PFSK-1 (cell line): ENCODE data around the gene SWAP70.

Experiments
- FOXP2 ChIP-seq: optimal IDR thresholded peaks from 2 replicates; pipeline ENCODE3; 2011; ENCODE audit warnings: borderline replicate concordance, control low read depth, inconsistent platforms; ENCODE audit not compliant: insufficient read depth; ENCODE audit errors: extremely low read length, extremely low read depth
- POLR2AphosphoS5 ChIP-seq: IDR thresholded peaks from 2 replicates; pipeline ENCODE4 v1.6.1; 2012; ENCODE audit warnings: low read depth, mild to moderate bottlenecking, control low read depth, low read length, moderate library complexity
- REST ChIP-seq, 2 experiments: IDR thresholded peaks; 2 replicates each; pipeline versions ENCODE4 v1.6.1 to v1.8.0; 2011 to 2012; ENCODE audit warnings: low read depth in 2 of 2, low read length in 2 of 2, control low read depth in 1 of 2, inconsistent platforms in 1 of 2, mild to moderate bottlenecking in 1 of 2, moderate library complexity in 1 of 2; ENCODE audit not compliant: insufficient read depth in 1 of 2
- SIN3A ChIP-seq: IDR thresholded peaks from 2 replicates; pipeline ENCODE4 v1.6.1; 2012; ENCODE audit warnings: mild to moderate bottlenecking, low read length, moderate library complexity, borderline replicate concordance; ENCODE audit not compliant: insufficient read depth
- TAF1 ChIP-seq: IDR thresholded peaks from 2 replicates; pipeline ENCODE4 v1.6.1; 2012; ENCODE audit warnings: low read length, control low read depth, borderline replicate concordance; ENCODE audit not compliant: insufficient read depth

SWAP70 gene

GRCh38 chr11:9722023-9722422 is 58.1 kb downstream of the SWAP70 start:
- TF ChIP-seq REST (IDR thresholded peaks at IDR 0.05; ENCODE audit: insufficient read depth in 1 of 2, low read depth in 2 of 2, low read length in 2 of 2) (no peak), SIN3A (no peak), POLR2AphosphoS5 (no peak), FOXP2 (no peak), TAF1 (no peak)

GRCh38 chr11:9722893-9723292 is 59.0 kb downstream of the SWAP70 start:
- TF ChIP-seq TAF1, result no peak

GRCh38 chr11:9726321-9727022 is 62.6 kb downstream of the SWAP70 start:
- TF ChIP-seq SIN3A, result no peak
- TF ChIP-seq FOXP2, result no peak
- TF ChIP-seq POLR2AphosphoS5, result no peak
- TF ChIP-seq REST (IDR thresholded peaks at IDR 0.05; ENCODE audit: insufficient read depth in 1 of 2, low read depth in 2 of 2, low read length in 2 of 2), result no peak
- TF ChIP-seq TAF1, result no peak

GRCh38 chr11:9728058-9728457 is 64.2 kb downstream of the SWAP70 start:
- TF ChIP-seq REST (IDR thresholded peaks at IDR 0.05; ENCODE audit: insufficient read depth in 1 of 2, low read depth in 2 of 2, low read length in 2 of 2) (no peak), TAF1 (no peak), POLR2AphosphoS5 (no peak), SIN3A (no peak), FOXP2 (no peak)

GRCh38 chr11:9731256-9731655 is 67.4 kb downstream of the SWAP70 start:
- TF ChIP-seq FOXP2, result no peak
- no peak for TF ChIP-seq POLR2AphosphoS5
- no peak for TF ChIP-seq TAF1

- TF ChIP-seq REST (IDR thresholded peaks at IDR 0.05; ENCODE audit: insufficient read depth in 1 of 2, low read depth in 2 of 2, low read length in 2 of 2), result no peak
- no peak for TF ChIP-seq POLR2AphosphoS5
- TF ChIP-seq TAF1, result no peak
- TF ChIP-seq FOXP2, result no peak
- TF ChIP-seq SIN3A, result no peak
These were observed 68.6 kb downstream of the SWAP70 start for GRCh38 chr11:9732453-9732852.
